ENCODE data around the gene PAOX. TPM values are rescaled to one million over a fixed set of nuclear protein-coding genes. Genes with fewer than 3 reads are reported as not detected.
A peak's percentile ranks its signal among the peaks of the same experiment; 100 is the strongest.

PAOX gene
- total RNA-seq: 9.3 and 9.4 TPM in 2 replicates

DNA sequence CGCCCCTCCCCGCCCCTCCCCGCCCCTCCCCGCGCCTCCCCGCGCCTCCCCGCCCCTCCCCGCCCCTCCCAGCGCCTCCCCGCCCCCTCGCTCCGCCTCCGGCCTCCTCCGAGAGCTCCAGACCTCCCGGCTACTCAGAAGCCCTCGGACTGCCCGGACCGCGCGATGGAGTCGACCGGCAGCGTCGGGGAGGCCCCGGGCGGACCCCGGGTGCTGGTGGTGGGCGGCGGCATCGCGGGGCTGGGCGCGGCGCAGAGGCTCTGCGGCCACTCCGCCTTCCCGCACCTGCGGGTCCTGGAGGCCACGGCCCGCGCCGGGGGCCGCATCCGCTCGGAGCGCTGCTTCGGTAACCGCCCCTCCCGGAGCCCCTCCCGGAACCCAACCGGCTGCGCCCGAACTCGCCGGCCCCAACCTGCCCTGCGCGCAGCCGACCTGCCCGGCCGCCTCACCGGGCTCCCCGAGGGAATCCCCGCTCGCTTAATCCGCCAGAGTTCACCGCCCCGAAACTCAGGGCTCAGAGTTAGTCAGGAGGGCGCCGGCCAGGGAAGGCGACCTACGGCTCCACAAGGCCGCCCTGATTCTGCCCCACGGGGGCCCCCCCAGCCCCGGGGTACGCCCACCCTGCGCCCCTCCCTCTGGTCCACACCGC lies at the start of gene PAOX:
PAOX (plus strand) TSS at position 111 of the 649 bp plus-strand sequence; CDS start at position 166, 55 bp downstream.
- H3K9me3 Mint-ChIP-seq: no peaks in the 10 kb centered on the region
- intact Hi-C loops (cut with micrococcal nuclease): loop anchor here (1.0 to 10.0 kb wide), 4 partner anchors 11 to 1194 kb away; partner anchors contain the start of gene DPYSL4
- peak within 1 kb of the TSS; percentile 51 for H3K27ac Mint-ChIP-seq
- H3K36me3 Mint-ChIP-seq (ENCODE audit: low read depth): peaks cover 7% of the 10 kb centered on the region
- peak; percentile 90 for DNase-seq
- H3K4me1 Mint-ChIP-seq: peaks cover 4% of the 10 kb centered on the region
- peaks cover 3% of the 10 kb centered on the region for H3K27me3 Mint-ChIP-seq
- H3K4me3 Mint-ChIP-seq: peak within 1 kb of the TSS; percentile 80

- peaks cover 9% of the 10 kb centered on the region for H3K4me1 Mint-ChIP-seq
- no peaks in the 10 kb centered on the region for H3K9me3 Mint-ChIP-seq
- DNase-seq: peak; percentile 96
- H3K27me3 Mint-ChIP-seq: peaks cover 66% of the 10 kb centered on the region
- no peaks in the 10 kb centered on the region for H3K36me3 Mint-ChIP-seq (ENCODE audit: low read depth)
- intact Hi-C loops (cut with micrococcal nuclease): loop anchor here (2.0 to 5.0 kb wide), 2 partner anchors 63 to 191 kb away; partner anchors contain the start of gene MTG1
- H3K27ac Mint-ChIP-seq: no peak overlapping the region
- peak overlapping the region; percentile 64 for H3K4me3 Mint-ChIP-seq
Observed at GRCh38 chr10:133329491-133330202, 49.4 kb upstream of the PAOX start.

- intact Hi-C loops (cut with micrococcal nuclease): no loop called here
- DNase-seq: no peak
- no peaks in the 10 kb centered on the region for H3K9me3 Mint-ChIP-seq
- H3K4me1 Mint-ChIP-seq: peaks cover 9% of the 10 kb centered on the region
- H3K36me3 Mint-ChIP-seq (ENCODE audit: low read depth): no peaks in the 10 kb centered on the region
- peaks cover 50% of the 10 kb centered on the region for H3K27me3 Mint-ChIP-seq
- no peak overlapping the region for H3K4me3 Mint-ChIP-seq
- no peak overlapping the region for H3K27ac Mint-ChIP-seq
Observed at GRCh38 chr10:133332936-133333699, 45.9 kb upstream of the PAOX start.

DNA sequence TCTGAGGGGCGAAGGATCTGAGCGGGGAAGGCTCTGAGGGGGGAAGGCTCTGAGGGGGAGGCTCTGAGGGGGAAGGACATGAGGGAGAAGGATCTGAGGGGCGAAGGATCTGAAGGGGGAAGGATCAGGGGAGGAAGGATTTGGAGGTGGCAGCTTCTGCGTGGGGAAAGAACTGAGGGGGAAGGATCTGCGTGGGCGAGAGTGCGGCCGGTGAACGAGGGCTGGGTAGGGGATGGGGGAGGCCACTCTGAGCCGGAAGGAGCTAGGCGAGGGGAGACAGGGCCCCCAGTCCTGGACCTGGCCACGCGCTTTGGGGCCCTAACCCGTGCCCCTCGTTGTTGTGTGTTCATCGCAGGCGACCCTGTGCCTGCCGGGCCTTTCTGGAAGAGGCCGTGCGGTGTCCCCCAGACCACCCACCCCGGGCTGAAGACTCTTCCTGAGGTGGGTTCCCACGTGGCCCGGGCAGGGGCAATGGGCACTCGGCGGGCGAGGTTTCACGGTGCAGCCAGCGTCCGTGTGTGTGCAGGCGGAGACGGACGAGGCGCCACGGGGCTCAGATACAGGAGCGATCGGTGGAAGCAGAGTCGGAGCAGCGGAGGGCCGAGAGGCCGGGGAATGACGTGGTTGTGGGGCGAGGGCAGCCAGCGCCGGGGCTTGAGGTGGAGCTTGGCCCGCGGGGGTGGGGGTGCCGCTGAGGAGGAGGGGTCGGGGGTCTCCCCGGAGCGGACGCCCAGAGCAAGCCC lies 44.4 kb upstream of the PAOX start:
- peak overlapping the region; percentile 83 for H3K4me3 Mint-ChIP-seq
- DNase-seq: no peak
- peaks cover 7% of the 10 kb centered on the region for H3K4me1 Mint-ChIP-seq
- H3K9me3 Mint-ChIP-seq: no peaks in the 10 kb centered on the region
- no peaks in the 10 kb centered on the region for H3K36me3 Mint-ChIP-seq (ENCODE audit: low read depth)
- H3K27ac Mint-ChIP-seq: peak overlapping the region; percentile 56
- intact Hi-C loops (cut with micrococcal nuclease): no loop called here
- peaks cover 38% of the 10 kb centered on the region for H3K27me3 Mint-ChIP-seq

GRCh38 chr10:133335246-133336117 lies 43.6 kb upstream of the PAOX start:
- H3K27ac Mint-ChIP-seq: no peak overlapping the region
- no peaks in the 10 kb centered on the region for H3K9me3 Mint-ChIP-seq
- H3K4me1 Mint-ChIP-seq: peaks cover 5% of the 10 kb centered on the region
- H3K4me3 Mint-ChIP-seq: peak overlapping the region; percentile 63
- intact Hi-C loops (cut with micrococcal nuclease): no loop called here
- peaks cover 35% of the 10 kb centered on the region for H3K27me3 Mint-ChIP-seq
- DNase-seq: peak; percentile 93
- no peaks in the 10 kb centered on the region for H3K36me3 Mint-ChIP-seq (ENCODE audit: low read depth)

DNA sequence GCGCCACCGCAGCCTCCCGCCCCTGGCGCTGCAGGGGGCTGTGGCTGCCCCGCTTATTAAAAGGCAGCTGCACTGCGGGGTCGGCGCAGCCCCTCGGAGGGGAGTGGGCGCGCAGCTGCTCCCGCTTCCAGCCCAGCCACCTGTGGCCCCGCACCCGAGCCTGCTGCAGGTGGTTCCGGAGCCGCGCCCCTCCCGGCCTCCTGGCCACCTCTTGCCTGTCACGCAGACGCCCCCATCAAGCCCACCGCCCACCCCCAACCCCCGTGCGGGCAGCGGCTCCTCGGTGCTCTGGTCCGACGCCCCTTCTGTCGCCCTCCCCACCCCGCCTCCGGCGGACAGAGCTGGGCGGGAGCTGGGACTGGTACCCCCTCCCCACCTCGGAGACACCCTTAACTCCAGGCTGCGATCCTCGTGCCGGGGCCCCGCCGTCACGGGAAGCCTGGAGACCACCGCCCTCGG lies 42.9 kb upstream of the PAOX start:
- Mint-ChIP-seq H3K4me3 (no peak overlapping the region), H3K4me1 (peaks cover 5% of the 10 kb centered on the region), H3K27ac (no peak overlapping the region), H3K9me3 (no peaks in the 10 kb centered on the region), H3K27me3 (peaks cover 30% of the 10 kb centered on the region), H3K36me3 (ENCODE audit: low read depth) (no peaks in the 10 kb centered on the region)
- no peak for DNase-seq
- intact Hi-C loops (cut with micrococcal nuclease): no loop called here

- peak; percentile 94 for DNase-seq
- Mint-ChIP-seq H3K9me3 (no peaks in the 10 kb centered on the region), H3K27me3 (peaks cover 28% of the 10 kb centered on the region), H3K36me3 (ENCODE audit: low read depth) (no peaks in the 10 kb centered on the region), H3K4me1 (peaks cover 5% of the 10 kb centered on the region), H3K4me3 (peak within 1 kb of the TSS; percentile 63), H3K27ac (no peak within 1 kb of the TSS)
- intact Hi-C loops (cut with micrococcal nuclease): no loop called here
Observed at GRCh38 chr10:133336577-133337369, 42.3 kb upstream of the PAOX start, which contains the start of gene CALY. TSS of gene CALY (minus strand) at chr10:133336896. CDS start at chr10:133328989, 7,907 bp downstream.

DNA sequence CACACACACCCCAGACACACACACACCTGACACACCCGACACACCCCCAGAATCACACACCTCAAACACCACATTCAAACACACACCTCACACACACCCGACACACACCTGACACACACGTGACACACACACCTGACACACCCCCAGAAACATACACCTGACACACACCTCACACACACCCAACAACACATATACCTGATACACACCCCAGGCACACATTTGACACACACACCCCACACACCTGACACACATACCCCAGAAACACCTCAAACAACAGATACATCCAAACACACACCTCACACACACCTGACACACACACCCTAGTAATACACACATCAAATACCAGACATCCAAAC lies 41.7 kb upstream of the PAOX start:
- Mint-ChIP-seq H3K4me3 (no peak overlapping the region), H3K27me3 (peaks cover 25% of the 10 kb centered on the region), H3K27ac (no peak overlapping the region), H3K9me3 (no peaks in the 10 kb centered on the region), H3K4me1 (peaks cover 5% of the 10 kb centered on the region), H3K36me3 (ENCODE audit: low read depth) (no peaks in the 10 kb centered on the region)
- no peak for DNase-seq
- intact Hi-C loops (cut with micrococcal nuclease): no loop called here

DNA sequence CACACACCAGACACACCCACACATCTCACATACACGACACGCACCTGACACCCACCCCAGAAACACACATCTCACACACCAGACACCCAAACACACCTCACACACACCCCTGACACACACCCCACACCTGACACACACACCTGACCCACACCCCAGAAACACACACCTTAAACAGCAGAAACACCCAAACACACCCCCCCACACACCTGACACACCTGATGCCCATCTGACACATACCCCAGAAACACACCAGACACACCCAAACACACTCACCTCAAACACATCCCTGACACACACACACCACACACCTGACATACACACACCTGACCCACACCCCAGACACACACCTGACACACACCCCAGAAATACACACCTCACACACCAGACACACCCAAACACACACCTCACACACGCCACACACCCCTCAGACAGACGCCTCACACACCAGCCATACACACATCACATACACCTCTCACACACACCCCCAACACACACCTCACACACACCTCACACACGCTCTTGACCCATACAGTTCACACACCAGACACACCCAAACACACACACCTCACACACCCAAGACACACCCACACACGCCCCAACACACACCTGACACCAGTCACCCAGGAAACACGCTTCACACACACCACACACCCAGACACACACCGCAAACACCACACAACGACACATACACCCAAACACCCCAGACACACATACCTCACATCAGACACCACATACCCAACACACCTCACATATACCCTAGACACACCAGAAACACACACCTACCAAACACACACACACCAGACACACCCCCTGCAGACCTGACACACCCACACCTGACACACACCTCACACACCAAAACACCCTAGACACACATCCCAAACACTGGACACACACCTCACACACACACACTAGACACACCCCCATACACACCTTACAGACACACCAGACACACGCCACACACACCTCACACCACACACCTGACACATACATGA lies 40.7 kb upstream of the PAOX start:
- intact Hi-C loops (cut with micrococcal nuclease): no loop called here
- no peak for DNase-seq
- peaks cover 20% of the 10 kb centered on the region for H3K27me3 Mint-ChIP-seq
- no peak overlapping the region for H3K4me3 Mint-ChIP-seq
- no peak overlapping the region for H3K27ac Mint-ChIP-seq
- H3K4me1 Mint-ChIP-seq: peaks cover 7% of the 10 kb centered on the region
- H3K9me3 Mint-ChIP-seq: no peaks in the 10 kb centered on the region
- H3K36me3 Mint-ChIP-seq (ENCODE audit: low read depth): no peaks in the 10 kb centered on the region

DNA sequence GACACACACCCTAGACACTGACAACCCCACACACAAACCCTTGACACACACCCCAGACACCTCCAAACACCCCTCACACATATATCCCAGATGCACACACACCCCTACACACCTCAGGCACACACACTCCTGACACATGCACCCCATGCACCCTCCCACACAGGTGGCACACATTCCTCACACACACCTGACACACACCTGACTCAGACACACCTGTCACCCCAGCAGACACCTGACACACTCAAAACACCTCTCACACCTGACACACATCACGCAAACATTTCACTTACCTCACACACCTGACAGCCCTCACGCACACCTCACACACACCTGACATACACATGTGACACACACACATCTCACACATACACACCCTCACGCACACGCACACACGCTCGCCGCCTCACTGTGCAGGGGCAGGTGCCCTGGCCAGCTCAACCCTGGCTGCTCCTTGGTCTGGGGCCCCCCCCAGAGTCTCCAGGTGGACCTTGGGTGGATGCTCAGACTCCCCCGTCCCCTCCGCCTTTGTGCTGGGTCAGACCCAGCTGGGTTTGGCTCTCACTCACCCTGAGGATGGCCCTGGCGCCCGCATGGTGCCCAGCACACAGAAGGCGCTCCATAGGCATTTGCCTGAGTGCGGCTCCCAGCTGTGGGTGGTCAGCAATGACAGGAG lies 39.2 kb upstream of the PAOX start:
- no peak for DNase-seq
- H3K27me3 Mint-ChIP-seq: peaks cover 13% of the 10 kb centered on the region
- H3K36me3 Mint-ChIP-seq (ENCODE audit: low read depth): no peaks in the 10 kb centered on the region
- no peak overlapping the region for H3K4me3 Mint-ChIP-seq
- intact Hi-C loops (cut with micrococcal nuclease): no loop called here
- peaks cover 3% of the 10 kb centered on the region for H3K4me1 Mint-ChIP-seq
- H3K27ac Mint-ChIP-seq: no peak overlapping the region
- no peaks in the 10 kb centered on the region for H3K9me3 Mint-ChIP-seq

- Mint-ChIP-seq H3K4me1 (peaks cover 3% of the 10 kb centered on the region), H3K4me3 (no peak overlapping the region), H3K9me3 (no peaks in the 10 kb centered on the region), H3K36me3 (ENCODE audit: low read depth) (no peaks in the 10 kb centered on the region), H3K27me3 (peaks cover 18% of the 10 kb centered on the region), H3K27ac (no peak overlapping the region)
- intact Hi-C loops (cut with micrococcal nuclease): no loop called here
- DNase-seq: no peak
Observed at GRCh38 chr10:133341983-133342382, 37.1 kb upstream of the PAOX start.

All from activated CD4-positive, alpha-beta T cell treated with anti-CD3 and anti-CD28 coated beads, Interleukin-2, amount 10 ng/mL, durations not matched to agents 24 days and 14 days (primary cell).